SH-SY5Y (cell line): Measurements from ENCODE around the gene TMIGD1.

Experiments used
- GATA2 ChIP-seq: IDR thresholded peaks from 2 replicates; pipeline ENCODE4 v1.6.1; 2011; ENCODE audit warnings: mild to moderate bottlenecking, low read depth, low read length
- GATA3 ChIP-seq: IDR thresholded peaks from 2 replicates; pipeline ENCODE4 v1.6.1; 2011; ENCODE audit warnings: low read depth, mild to moderate bottlenecking, low read length, moderate library complexity

DNA sequence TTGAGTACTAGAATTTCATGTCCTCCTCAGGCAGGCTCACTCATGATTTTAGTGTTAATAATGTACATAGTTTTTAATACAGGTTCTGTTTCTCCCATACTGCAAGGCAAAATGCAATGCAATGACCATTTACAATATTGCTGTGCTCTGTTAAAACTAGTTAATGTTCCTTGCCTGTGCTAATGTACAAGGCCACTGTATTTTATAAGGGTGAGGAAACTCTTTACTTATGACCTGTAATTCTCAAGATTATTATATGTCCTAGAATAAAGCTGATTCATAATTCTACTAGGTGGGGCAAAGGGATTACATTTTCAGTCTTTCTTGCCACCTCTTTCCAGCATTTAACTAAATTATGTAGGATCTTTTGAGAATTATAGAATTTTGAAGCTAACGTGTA is 19.4 kb downstream of the TMIGD1 start:
- TF ChIP-seq GATA3, result no peak
- TF ChIP-seq GATA2, result no peak
